CD4-positive, CD25-positive, alpha-beta regulatory T cell (primary cell): Measurements from ENCODE around the gene TRPC6. TPM values are rescaled to one million over a fixed set of nuclear protein-coding genes. Genes with fewer than 3 reads are reported as not detected.
"Not testable (repeated sequence)": the region's sequence is repeated elsewhere in the genome, so short reads cannot be mapped to it uniquely, and the experiment has no call there.

Source experiments
- ATAC-seq, 2 donors: fragments of 150-1000 bp; cut with Tn5 transposase; one replicate each; pipeline ENCODE4 v1.10.0; 2021; ENCODE audit warnings: low read depth in 2 of 2, moderate number of reproducible peaks in 2 of 2, moderate library complexity in 1 of 2
- DNase-seq, 3 donors: peaks; one replicate each; pipeline versions ENCODE4 v3.0.0 to v3.0.0-alpha.2; 2012 to 2022; ENCODE audit warnings: mixed read lengths in 1 of 3
- H3K27ac ChIP-seq: one replicate; pipeline ENCODE4 v1.7.0; 2013; ENCODE audit warnings: mild to moderate bottlenecking, low read length; ENCODE audit not compliant: insufficient read depth, poor library complexity, severe bottlenecking
- H3K27me3 ChIP-seq: one replicate; pipeline ENCODE4 v1.7.0; 2013; ENCODE audit warnings: low read length; ENCODE audit not compliant: control insufficient read depth, insufficient read depth
- H3K36me3 ChIP-seq: one replicate; pipeline ENCODE4 v1.7.0; 2013; ENCODE audit warnings: mild to moderate bottlenecking, low read length, moderate library complexity; ENCODE audit not compliant: control insufficient read depth, insufficient read depth
- H3K4me1 ChIP-seq: 2 replicates; pipeline ENCODE4 v1.7.0; 2013; ENCODE audit warnings: mild to moderate bottlenecking, low read length; ENCODE audit not compliant: insufficient read depth, control insufficient read depth, poor library complexity, severe bottlenecking
- H3K4me3 ChIP-seq: one replicate; pipeline ENCODE4 v1.7.0; 2013; ENCODE audit warnings: low read depth, mild to moderate bottlenecking, low read length, moderate library complexity
- H3K9me3 ChIP-seq, 2 experiments: 1 replicate in 1 of 2; 2 replicates in 1 of 2; pipeline ENCODE4 v1.7.0; 2013; ENCODE audit warnings: low read length in 2 of 2, mild to moderate bottlenecking in 1 of 2, moderate library complexity in 1 of 2; ENCODE audit not compliant: control insufficient read depth in 2 of 2
- H3K27ac Mint-ChIP-seq, 3 donors: one replicate each; pipeline ENCODE4 v1.8.0; 2020 to 2022; ENCODE audit warnings: mild to moderate bottlenecking in 3 of 3, mixed read lengths in 3 of 3, moderate library complexity in 2 of 3
- H3K27me3 Mint-ChIP-seq: one replicate; pipeline ENCODE4 v1.8.0; 2022; ENCODE audit warnings: mild to moderate bottlenecking, mixed read lengths
- H3K36me3 Mint-ChIP-seq: one replicate; pipeline ENCODE4 v1.8.0; 2020; ENCODE audit warnings: mixed read lengths
- H3K4me1 Mint-ChIP-seq, 4 donors: one replicate each; pipeline ENCODE4 v1.8.0; 2020 to 2022; ENCODE audit warnings: mixed read lengths in 4 of 4, mild to moderate bottlenecking in 1 of 4
- H3K4me3 Mint-ChIP-seq, 4 donors: one replicate each; pipeline ENCODE4 v1.8.0; 2020 to 2022; ENCODE audit warnings: mild to moderate bottlenecking in 4 of 4, mixed read lengths in 4 of 4, moderate library complexity in 3 of 4
- H3K9me3 Mint-ChIP-seq, 7 donors: one replicate each; pipeline ENCODE4 v1.8.0; 2020 to 2022; ENCODE audit warnings: mixed read lengths in 7 of 7, mild to moderate bottlenecking in 3 of 7, moderate library complexity in 2 of 7
- polyA plus RNA-seq, 4 donors: library from polyadenylated mRNA; unstranded; fragments of 300-500 nt; fragmentation: Illumina TruSeq; gene quantifications; one replicate each; pipeline ENCODE4 v1.2.3, GENCODE V29; 2021
- total RNA-seq: library from RNA; stranded (reverse); gene quantifications from one replicate; pipeline ENCODE4 v1.2.3, GENCODE V29; 2022

The TRPC6 gene
- total and polyA plus RNA-seq, 5 donors from 2014 or later = not detected

DNA sequence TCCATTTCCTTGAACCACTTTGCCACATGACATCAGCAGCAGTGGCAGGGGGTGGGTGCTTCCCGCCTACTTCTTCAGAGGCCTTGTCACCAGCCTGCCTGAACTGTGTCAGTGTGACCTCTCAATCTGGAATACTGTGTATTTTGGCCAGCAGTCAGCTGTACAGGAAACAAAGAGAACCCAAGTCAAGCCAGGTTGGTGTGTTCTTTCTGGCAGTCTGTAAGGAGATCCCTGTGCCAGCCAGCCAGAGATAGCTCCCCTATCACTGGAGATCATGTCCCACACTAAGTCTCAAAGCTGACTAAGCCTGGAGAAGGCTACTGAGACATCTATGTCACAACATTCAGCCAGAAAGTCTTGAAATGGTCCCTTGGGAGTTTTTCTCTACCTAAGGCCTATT lies 142.1 kb downstream of the TRPC6 start:
- peaks cover 0 to 20% (median 4%) of the 10 kb centered on the region in 7 donors for H3K9me3 Mint-ChIP-seq
- Histone ChIP-seq H3K27ac (no peak overlapping the region), H3K9me3 (no peaks in the 10 kb centered on the region), H3K4me1 (no peaks in the 10 kb centered on the region), H3K4me3 (no peak overlapping the region), H3K27me3 (no peaks in the 10 kb centered on the region), H3K36me3 (no peaks in the 10 kb centered on the region)
- H3K4me3 Mint-ChIP-seq = no peak overlapping the region
- no peaks in the 10 kb centered on the region for H3K27me3 Mint-ChIP-seq
- no peaks in the 10 kb centered on the region for H3K4me1 Mint-ChIP-seq
- no peaks in the 10 kb centered on the region for H3K36me3 Mint-ChIP-seq
- DNase-seq (no peak), ATAC-seq (no peak)
- no peak overlapping the region for H3K27ac Mint-ChIP-seq

- ATAC-seq (no peak), DNase-seq (no peak)
- Mint-ChIP-seq H3K27ac (peak overlapping the region in 1 of 3 donors; percentile 69), H3K4me1 (no peaks in the 10 kb centered on the region), H3K4me3 (no peak overlapping the region), H3K36me3 (no peaks in the 10 kb centered on the region), H3K27me3 (no peaks in the 10 kb centered on the region), H3K9me3 (peaks cover 0 to 22% (median 4%) of the 10 kb centered on the region in 7 donors)
- no peaks in the 10 kb centered on the region for H3K27me3 ChIP-seq
- H3K27ac ChIP-seq = no peak overlapping the region
- no peaks in the 10 kb centered on the region for H3K36me3 ChIP-seq
- no peaks in the 10 kb centered on the region for H3K9me3 ChIP-seq
- no peak overlapping the region for H3K4me3 ChIP-seq
- no peaks in the 10 kb centered on the region for H3K4me1 ChIP-seq
Measured at GRCh38 chr11:101439488-101439887, 144.3 kb downstream of the TRPC6 start.

- H3K27ac ChIP-seq, H3K9me3 ChIP-seq, H3K4me1 Mint-ChIP-seq, H3K27me3 Mint-ChIP-seq, H3K4me3 ChIP-seq, H3K27me3 ChIP-seq, H3K36me3 Mint-ChIP-seq, ATAC-seq, H3K4me3 Mint-ChIP-seq, H3K27ac Mint-ChIP-seq, H3K4me1 ChIP-seq, H3K36me3 ChIP-seq, DNase-seq: not testable (repeated sequence)
- peaks cover 0 to 21% (median 4%) of the 10 kb centered on the region in 7 donors for H3K9me3 Mint-ChIP-seq
Measured at GRCh38 chr11:101438708-101439107, 145.1 kb downstream of the TRPC6 start.

DNA sequence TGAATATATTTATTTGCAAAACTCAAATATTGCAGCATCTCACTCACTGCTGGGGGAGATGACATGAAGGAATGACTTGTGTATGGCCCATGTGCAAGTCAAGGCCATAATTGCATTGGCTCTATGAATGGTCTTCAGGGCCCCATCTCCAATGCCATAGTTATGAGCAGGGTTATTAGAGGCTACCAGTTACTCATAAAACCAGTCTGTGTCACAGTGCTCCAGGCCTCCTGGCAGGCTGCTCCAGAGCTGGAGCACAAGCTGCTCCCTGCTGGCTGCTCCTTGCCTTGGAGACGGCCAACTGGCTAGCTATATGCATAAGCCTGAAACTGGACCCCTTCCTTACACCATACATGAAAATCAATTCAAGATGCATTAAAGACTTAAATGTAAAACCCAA lies 145.7 kb downstream of the TRPC6 start:
- H3K9me3 Mint-ChIP-seq = peaks cover 0 to 21% (median 4%) of the 10 kb centered on the region in 7 donors
- Histone ChIP-seq H3K36me3 (no peaks in the 10 kb centered on the region), H3K27ac (no peak overlapping the region), H3K27me3 (no peaks in the 10 kb centered on the region), H3K4me3 (no peak overlapping the region), H3K9me3 (no peaks in the 10 kb centered on the region), H3K4me1 (no peaks in the 10 kb centered on the region)
- ATAC-seq (no peak), DNase-seq (no peak)
- no peaks in the 10 kb centered on the region for H3K4me1 Mint-ChIP-seq
- H3K27me3 Mint-ChIP-seq = no peaks in the 10 kb centered on the region
- H3K4me3 Mint-ChIP-seq = no peak overlapping the region
- H3K27ac Mint-ChIP-seq = no peak overlapping the region
- H3K36me3 Mint-ChIP-seq = no peaks in the 10 kb centered on the region

- no peaks in the 10 kb centered on the region for H3K4me1 Mint-ChIP-seq
- peak in 1 of 3 donors; percentile 9 for DNase-seq
- H3K36me3 Mint-ChIP-seq = no peaks in the 10 kb centered on the region
- no peak for ATAC-seq
- H3K4me3 Mint-ChIP-seq = no peak overlapping the region
- H3K27ac ChIP-seq = no peak overlapping the region
- H3K4me3 ChIP-seq = no peak overlapping the region
- peaks cover 2 to 28% (median 5%) of the 10 kb centered on the region in 7 donors for H3K9me3 Mint-ChIP-seq
- no peaks in the 10 kb centered on the region for H3K27me3 Mint-ChIP-seq
- H3K4me1 ChIP-seq = no peaks in the 10 kb centered on the region
- H3K27ac Mint-ChIP-seq = no peak overlapping the region
- no peaks in the 10 kb centered on the region for H3K27me3 ChIP-seq
- H3K9me3 ChIP-seq = no peaks in the 10 kb centered on the region
- no peaks in the 10 kb centered on the region for H3K36me3 ChIP-seq
Measured at GRCh38 chr11:101436511-101437142, 147.2 kb downstream of the TRPC6 start.

DNA sequence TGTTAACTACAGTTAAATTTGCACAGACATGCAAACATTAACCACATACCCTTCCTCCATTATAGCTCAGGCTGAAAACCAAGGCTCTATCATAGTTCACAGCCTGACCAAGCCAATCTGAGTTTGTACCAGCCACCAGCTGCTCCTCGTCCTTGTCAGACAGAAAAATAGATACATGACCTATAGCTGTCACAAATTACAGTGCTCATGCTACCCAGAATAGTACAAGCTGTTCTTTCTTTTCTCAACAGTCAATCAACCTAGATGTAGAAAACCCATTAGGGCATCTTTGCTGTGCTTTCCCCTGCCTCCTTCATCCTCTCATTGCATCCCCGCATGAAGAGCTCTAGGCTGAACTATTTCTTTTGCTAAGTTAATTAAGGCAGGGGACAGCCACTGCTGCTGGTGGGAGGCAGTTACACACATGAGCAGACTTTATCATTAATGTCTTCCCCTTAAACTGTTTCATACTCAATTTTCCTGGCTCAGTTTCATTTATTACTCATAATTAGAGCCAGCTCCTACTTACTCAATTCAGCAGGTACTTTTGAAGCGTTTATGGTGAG lies 148.3 kb downstream of the TRPC6 start:
- H3K36me3 Mint-ChIP-seq = no peaks in the 10 kb centered on the region
- H3K27ac Mint-ChIP-seq = no peak overlapping the region
- H3K9me3 ChIP-seq = peaks cover 0 to 5% of the 10 kb centered on the region in 2 experiments
- no peaks in the 10 kb centered on the region for H3K27me3 Mint-ChIP-seq
- no peak overlapping the region for H3K27ac ChIP-seq
- DNase-seq (no peak), ATAC-seq (no peak)
- H3K4me1 ChIP-seq = no peaks in the 10 kb centered on the region
- no peaks in the 10 kb centered on the region for H3K4me1 Mint-ChIP-seq
- no peak overlapping the region for H3K4me3 ChIP-seq
- no peaks in the 10 kb centered on the region for H3K36me3 ChIP-seq
- H3K9me3 Mint-ChIP-seq = peaks cover 4 to 26% (median 5%) of the 10 kb centered on the region in 7 donors
- no peaks in the 10 kb centered on the region for H3K27me3 ChIP-seq
- no peak overlapping the region for H3K4me3 Mint-ChIP-seq

DNA sequence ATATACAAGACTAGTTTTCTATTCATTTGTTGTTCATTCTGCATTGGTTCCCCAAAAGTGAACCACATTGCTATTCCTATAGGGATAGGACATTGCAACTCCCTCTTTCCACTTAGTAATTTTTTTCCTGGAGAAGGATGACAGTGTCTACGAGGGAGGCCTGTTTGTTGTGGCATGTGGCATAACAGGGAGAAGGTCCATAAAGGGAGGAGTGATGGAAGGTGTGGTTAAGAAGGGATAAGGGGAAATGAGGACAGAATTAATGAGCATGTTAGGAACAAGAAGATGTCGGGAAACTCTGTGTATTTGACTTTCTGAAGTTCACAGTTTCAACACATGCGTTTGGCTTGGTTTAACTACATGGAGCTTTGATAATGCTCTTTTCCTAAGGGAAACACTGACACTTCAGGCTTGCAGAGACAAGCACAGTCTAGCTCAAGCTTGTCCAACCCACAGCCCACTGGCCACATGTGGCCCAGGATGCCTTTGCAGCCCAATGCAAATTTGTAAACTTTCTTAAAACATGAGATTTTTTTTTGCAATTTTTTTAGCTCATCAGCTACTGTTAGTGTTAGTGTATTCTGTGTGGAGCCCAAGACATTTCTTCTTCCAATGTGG lies 149.7 kb downstream of the TRPC6 start:
- Mint-ChIP-seq H3K36me3 (no peaks in the 10 kb centered on the region), H3K4me1 (no peaks in the 10 kb centered on the region), H3K9me3 (peaks cover 2 to 27% (median 9%) of the 10 kb centered on the region in 7 donors), H3K27me3 (no peaks in the 10 kb centered on the region), H3K27ac (no peak overlapping the region), H3K4me3 (no peak overlapping the region)
- H3K27ac ChIP-seq = no peak overlapping the region
- no peaks in the 10 kb centered on the region for H3K36me3 ChIP-seq
- peaks cover 0 to 15% of the 10 kb centered on the region in 2 experiments for H3K9me3 ChIP-seq
- DNase-seq (no peak), ATAC-seq (no peak)
- no peak overlapping the region for H3K4me3 ChIP-seq
- no peaks in the 10 kb centered on the region for H3K4me1 ChIP-seq
- no peaks in the 10 kb centered on the region for H3K27me3 ChIP-seq

- peaks cover 4 to 34% (median 11%) of the 10 kb centered on the region in 7 donors for H3K9me3 Mint-ChIP-seq
- ATAC-seq = no peak
Measured at GRCh38 chr11:101433151-101433550, 150.7 kb downstream of the TRPC6 start.

More at GRCh38 chr11:101433151-101433550, 150.7 kb downstream of the TRPC6 start:
- Histone ChIP-seq H3K27ac (no peak overlapping the region), H3K4me3 (no peak overlapping the region), H3K36me3 (no peaks in the 10 kb centered on the region), H3K4me1 (no peaks in the 10 kb centered on the region), H3K9me3 (peaks cover 0 to 24% of the 10 kb centered on the region in 2 experiments), H3K27me3 (no peaks in the 10 kb centered on the region)
- Mint-ChIP-seq H3K27me3 (no peaks in the 10 kb centered on the region), H3K4me3 (no peak overlapping the region), H3K27ac (no peak overlapping the region), H3K36me3 (no peaks in the 10 kb centered on the region), H3K4me1 (no peaks in the 10 kb centered on the region)
- no peak for DNase-seq
